Transverse colon (tissue), 4 donors: ENCODE measurements around the gene CCDC9B. TPM values are rescaled to one million over a fixed set of nuclear protein-coding genes. Genes with fewer than 3 reads are reported as not detected.

Source experiments
- DNase-seq: peaks from one replicate; pipeline ENCODE4 v3.0.0-alpha.2; 2019
- H3K27ac ChIP-seq, 4 donors: fragments of 200-600 bp; sonication (generic); 2 replicates each; pipeline ENCODE4 v1.5.1; 2016 to 2018; ENCODE audit warnings: inconsistent platforms in 4 of 4
- H3K27me3 ChIP-seq: fragments of 200-600 bp; sonication (generic); 2 replicates; pipeline ENCODE4 v1.5.1; 2017; ENCODE audit warnings: inconsistent platforms
- H3K36me3 ChIP-seq, 4 donors: fragments of 200-600 bp; sonication (generic); 2 replicates each; pipeline ENCODE4 v1.5.1; 2017 to 2019; ENCODE audit warnings: inconsistent platforms in 4 of 4
- H3K4me1 ChIP-seq, 4 donors: fragments of 200-600 bp; sonication (generic); 2 replicates each; pipeline ENCODE4 v1.5.1; 2017 to 2020; ENCODE audit warnings: inconsistent platforms in 4 of 4
- H3K4me3 ChIP-seq, 4 donors: fragments of 200-600 bp; sonication (generic); 1 replicate in 1 of 4; 2 replicates in 3 of 4; pipeline versions ENCODE4 v1.5.1 to v1.6.1; 2017 to 2019; ENCODE audit warnings: inconsistent platforms in 4 of 4
- H3K9me3 ChIP-seq, 2 donors: fragments of 200-600 bp; sonication (generic); 2 replicates each; pipeline ENCODE4 v1.5.1; 2017 to 2019; ENCODE audit warnings: inconsistent platforms in 2 of 2
- EP300 ChIP-seq: sonication (generic); formaldehyde crosslinking; IDR thresholded peaks from one replicate; pipeline ENCODE4 v1.6.1; 2017; ENCODE audit warnings: antibody characterized with exemption, low read depth
- POLR2A ChIP-seq: fragments of 450-650 bp; IDR thresholded peaks from one replicate; pipeline ENCODE4 v1.6.1; 2016; ENCODE audit warnings: antibody characterized with exemption, mild to moderate bottlenecking, moderate library complexity
- POLR2AphosphoS5 ChIP-seq, 3 donors: sonication (generic); formaldehyde crosslinking; IDR thresholded peaks; one replicate each; pipeline ENCODE4 v1.6.1; 2016; ENCODE audit warnings: antibody characterized with exemption in 3 of 3
- WGBS, 2 donors: methylation state at CpG; one replicate each; pipeline ENCODE4 v1.1.5; 2018; ENCODE audit warnings: low coverage in 1 of 2; 5-methylcytosine and 5-hydroxymethylcytosine counted together
- in situ Hi-C, 4 donors: fragments of 200-750 bp; cut with MboI; loops; one replicate each; pipeline versions ENCODE4 v1.15.0 to v1.15.1; 2017; ENCODE audit warnings: low sequenced_read_pairs in 3 of 4, low pct_ligation_motif_present in 1 of 4, low pct_unique_long_range_greater_than_20kb in 1 of 4
- intact Hi-C: fragments of 100-400 bp; cut with DNase I; formaldehyde crosslinking; loops from one replicate; pipeline ENCODE4 v1.15.1; 2023; ENCODE audit warnings: low total_unique reads
- total RNA-seq, 4 donors: library from RNA; depleted of rRNA; stranded (reverse); fragments of >200 nt; gene quantifications; one replicate each; pipeline ENCODE4 v1.1.0, GENCODE V29; 2016
- TF ChIP-seq, protein P1 (sequence below), 5 experiments: fragments of 200-600 bp in 3 of 5; fragments of 450-650 bp in 2 of 5; sonication (generic) in 3 of 5; IDR thresholded peaks; 1 replicate in 2 of 5; 2 replicates in 3 of 5; pipeline ENCODE4 v1.5.1; 2016 to 2017; ENCODE audit warnings: antibody characterized with exemption in 5 of 5, inconsistent platforms in 3 of 5, mild to moderate bottlenecking in 2 of 5, moderate library complexity in 1 of 5

The CCDC9B gene
- total RNA-seq, 4 donors from 2014 or later: 22.0 to 49.4 (median 36.9) TPM

DNA sequence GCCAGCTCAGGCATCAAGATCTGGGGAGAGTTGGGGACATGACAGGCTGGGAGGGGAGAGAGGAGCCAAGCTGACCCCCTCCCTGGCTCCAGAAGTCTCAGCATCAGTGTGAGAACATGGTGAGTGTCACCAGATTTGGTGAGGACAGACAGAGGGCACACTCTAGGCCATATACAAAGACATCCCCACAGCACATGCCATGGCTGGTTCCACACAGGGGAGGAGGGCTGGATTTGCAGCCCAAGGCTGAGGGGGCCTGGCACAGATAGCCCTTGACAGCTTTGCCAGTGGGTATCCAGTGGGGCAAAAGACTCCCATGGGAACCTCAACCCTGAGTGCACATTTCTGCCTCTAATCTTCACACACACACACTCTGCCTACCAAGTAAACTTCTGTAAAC is 47.7 kb downstream of the CCDC9B start:
- intact Hi-C loops (no loop called here), in situ Hi-C loops (no loop called here)
- Histone ChIP-seq H3K36me3 (no peaks in the 10 kb centered on the region), H3K27me3 (peaks cover 8% of the 10 kb centered on the region), H3K9me3 (no peaks in the 10 kb centered on the region), H3K27ac (no peak overlapping the region), H3K4me1 (peaks cover 12 to 31% (median 19%) of the 10 kb centered on the region in 4 donors), H3K4me3 (no peak overlapping the region)
- TF ChIP-seq EP300 (no peak), POLR2A (no peak), POLR2AphosphoS5 (IDR thresholded peaks at IDR 0.05) (no peak)
- TF ChIP-seq, protein P1, sequence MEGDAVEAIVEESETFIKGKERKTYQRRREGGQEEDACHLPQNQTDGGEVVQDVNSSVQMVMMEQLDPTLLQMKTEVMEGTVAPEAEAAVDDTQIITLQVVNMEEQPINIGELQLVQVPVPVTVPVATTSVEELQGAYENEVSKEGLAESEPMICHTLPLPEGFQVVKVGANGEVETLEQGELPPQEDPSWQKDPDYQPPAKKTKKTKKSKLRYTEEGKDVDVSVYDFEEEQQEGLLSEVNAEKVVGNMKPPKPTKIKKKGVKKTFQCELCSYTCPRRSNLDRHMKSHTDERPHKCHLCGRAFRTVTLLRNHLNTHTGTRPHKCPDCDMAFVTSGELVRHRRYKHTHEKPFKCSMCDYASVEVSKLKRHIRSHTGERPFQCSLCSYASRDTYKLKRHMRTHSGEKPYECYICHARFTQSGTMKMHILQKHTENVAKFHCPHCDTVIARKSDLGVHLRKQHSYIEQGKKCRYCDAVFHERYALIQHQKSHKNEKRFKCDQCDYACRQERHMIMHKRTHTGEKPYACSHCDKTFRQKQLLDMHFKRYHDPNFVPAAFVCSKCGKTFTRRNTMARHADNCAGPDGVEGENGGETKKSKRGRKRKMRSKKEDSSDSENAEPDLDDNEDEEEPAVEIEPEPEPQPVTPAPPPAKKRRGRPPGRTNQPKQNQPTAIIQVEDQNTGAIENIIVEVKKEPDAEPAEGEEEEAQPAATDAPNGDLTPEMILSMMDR (IDR thresholded peaks at IDR 0.05): no peak
- DNase-seq: no peak

DNA sequence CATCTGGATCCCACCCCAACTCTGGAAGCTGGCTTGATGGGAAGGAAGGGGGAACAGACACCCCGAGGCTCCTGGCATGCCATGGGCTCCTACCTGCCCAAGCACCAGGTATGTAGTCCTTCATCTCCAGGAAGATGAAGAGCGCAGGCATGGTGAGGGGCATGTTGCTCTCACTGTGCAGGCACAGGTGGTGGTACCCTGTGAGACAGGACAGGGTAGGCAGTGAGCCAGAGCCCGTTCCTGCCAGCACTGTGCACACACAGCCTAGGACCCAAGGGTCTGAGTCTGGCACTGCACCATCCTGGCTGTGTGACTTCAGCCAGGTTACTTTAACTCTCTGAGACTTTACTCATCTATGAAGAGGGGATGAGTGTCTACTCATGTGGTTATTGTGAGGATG is 48.5 kb downstream of the CCDC9B start:
- TF ChIP-seq POLR2AphosphoS5 (IDR thresholded peaks at IDR 0.05) (no peak), EP300 (no peak)
- TF ChIP-seq, protein P1 (IDR thresholded peaks at IDR 0.05): no peak
- Histone ChIP-seq H3K36me3 (no peaks in the 10 kb centered on the region), H3K4me3 (no peak overlapping the region), H3K9me3 (no peaks in the 10 kb centered on the region), H3K4me1 (peaks cover 12 to 31% (median 19%) of the 10 kb centered on the region in 4 donors), H3K27me3 (peaks cover 8% of the 10 kb centered on the region), H3K27ac (no peak overlapping the region)
- in situ Hi-C loops (no loop called here), intact Hi-C loops (no loop called here)
- 88% methylated on average over 3 of the region's 3 CpGs; no CpG with 5 or more reads in 1 of the 2 donors for WGBS, 2 donors
- DNase-seq: no peak

DNA sequence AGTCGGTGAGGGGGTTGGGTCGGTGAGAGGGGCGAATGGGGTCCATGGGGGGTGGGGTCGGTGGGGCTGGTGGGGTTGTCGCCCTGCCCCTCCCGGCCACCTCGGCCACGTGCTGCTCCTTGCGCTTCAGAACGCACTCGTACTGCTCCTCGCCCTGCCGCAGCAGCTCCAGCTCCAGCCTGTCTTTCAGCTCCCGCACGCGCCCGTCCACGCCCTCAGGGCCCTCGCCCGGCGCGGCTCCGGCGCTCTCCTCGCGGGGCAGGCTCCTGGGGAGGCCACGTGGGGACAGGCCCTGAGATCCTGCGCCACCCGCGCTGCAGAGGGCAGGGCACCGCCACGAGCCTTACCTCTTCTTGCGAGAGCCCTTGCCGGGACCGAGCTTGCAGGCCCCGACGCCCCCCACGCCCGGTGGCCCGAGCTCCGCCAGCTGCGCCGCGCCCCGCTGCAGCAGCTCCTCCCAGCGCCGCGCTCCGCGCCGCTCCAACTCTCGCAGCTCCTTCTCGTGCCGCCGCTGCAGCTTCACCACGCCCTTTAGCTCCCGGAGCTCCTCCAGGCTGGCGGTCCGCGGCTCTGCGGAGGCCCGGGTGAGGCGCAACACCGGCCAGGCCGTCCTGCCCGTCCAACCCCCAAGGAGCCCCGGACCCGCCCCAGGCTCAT is 49.7 kb downstream of the CCDC9B start:
- H3K27me3 ChIP-seq: peaks cover 8% of the 10 kb centered on the region
- WGBS, 2 donors: 29% methylated on average over 57 of the region's 68 CpGs; no CpG with 5 or more reads in 1 of the 2 donors
- H3K27ac ChIP-seq: no peak overlapping the region
- peaks cover 12 to 31% (median 19%) of the 10 kb centered on the region in 4 donors for H3K4me1 ChIP-seq
- intact Hi-C loops: no loop called here
- in situ Hi-C loops: no loop called here
- H3K36me3 ChIP-seq: no peaks in the 10 kb centered on the region
- peak overlapping the region in 2 of 4 donors; percentile 25 to 40 for H3K4me3 ChIP-seq
- TF ChIP-seq, protein P1 (IDR thresholded peaks at IDR 0.05): no peak
- no peak for TF ChIP-seq EP300
- TF ChIP-seq POLR2A: no peak
- no peak for TF ChIP-seq POLR2AphosphoS5 (IDR thresholded peaks at IDR 0.05)
- no peaks in the 10 kb centered on the region for H3K9me3 ChIP-seq
- DNase-seq: peak; percentile 68

DNA sequence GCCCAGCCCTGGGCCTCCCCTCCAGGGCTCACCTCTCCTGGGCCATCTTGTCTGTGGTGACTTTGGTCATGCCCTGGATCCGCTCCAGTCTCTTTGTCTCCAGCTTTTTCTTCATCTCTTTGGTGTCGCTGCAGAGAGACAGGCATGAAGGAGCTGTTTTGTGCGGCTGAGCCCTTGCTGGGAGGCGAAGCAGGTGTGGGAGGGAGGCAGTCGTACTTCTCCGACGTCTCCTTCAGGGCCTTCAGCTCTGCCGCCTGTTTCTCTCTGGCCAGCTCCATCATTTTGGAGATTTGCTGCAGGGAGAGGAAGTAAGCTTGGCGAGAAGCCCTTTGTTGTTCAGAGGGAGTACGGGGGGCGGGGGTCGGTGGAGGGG is 50.2 kb downstream of the CCDC9B start:
- Histone ChIP-seq H3K9me3 (no peaks in the 10 kb centered on the region), H3K4me3 (no peak overlapping the region), H3K27me3 (peaks cover 8% of the 10 kb centered on the region), H3K4me1 (peaks cover 12 to 31% (median 19%) of the 10 kb centered on the region in 4 donors), H3K36me3 (no peaks in the 10 kb centered on the region), H3K27ac (no peak overlapping the region)
- DNase-seq: no peak
- intact Hi-C loops: no loop called here
- in situ Hi-C loops: no loop called here
- WGBS, 2 donors: 66% methylated on average over 12 of the region's 12 CpGs; no CpG with 5 or more reads in 1 of the 2 donors
- TF ChIP-seq POLR2AphosphoS5 (IDR thresholded peaks at IDR 0.05) (no peak), POLR2A (no peak), EP300 (no peak)
- TF ChIP-seq, protein P1 (IDR thresholded peaks at IDR 0.05): no peak
